ENCODE data around the gene A4GALT.

DNA sequence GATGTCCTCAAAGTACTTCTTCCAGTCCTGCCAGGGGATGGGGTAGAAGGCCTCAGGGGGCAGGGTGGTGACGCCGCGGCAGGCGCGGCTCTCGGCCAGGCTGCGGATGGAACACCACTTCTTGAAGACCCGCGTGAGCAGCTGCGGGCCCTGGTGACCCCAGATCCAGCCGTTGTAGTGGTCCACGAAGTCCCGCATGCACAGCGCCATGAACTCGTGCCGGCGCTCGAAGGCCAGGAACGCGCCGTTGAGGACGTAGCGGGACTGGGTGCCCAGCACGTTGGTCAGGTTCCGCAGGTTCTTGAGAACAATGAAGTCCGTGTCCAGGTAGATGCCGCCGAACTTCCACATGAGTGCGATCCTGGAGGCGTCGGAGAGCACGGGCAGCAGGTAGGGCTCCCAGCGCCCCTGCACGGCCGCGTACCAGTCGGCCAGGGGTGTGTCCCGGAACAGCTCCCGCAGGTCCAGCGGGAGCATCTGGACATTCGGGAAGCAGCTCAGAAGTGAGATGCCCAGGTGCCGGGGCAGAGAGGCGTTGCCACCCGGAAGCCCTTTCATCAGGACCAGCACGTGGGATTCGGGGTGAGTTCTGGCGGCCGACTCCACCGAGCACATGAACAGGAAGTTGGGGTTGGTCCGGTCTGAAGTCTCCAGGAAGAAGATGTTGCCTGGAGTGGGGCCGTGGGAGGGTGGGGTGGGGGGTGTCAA is 27.5 kb downstream of the A4GALT start:
- TF ChIP-seq, protein P1, sequence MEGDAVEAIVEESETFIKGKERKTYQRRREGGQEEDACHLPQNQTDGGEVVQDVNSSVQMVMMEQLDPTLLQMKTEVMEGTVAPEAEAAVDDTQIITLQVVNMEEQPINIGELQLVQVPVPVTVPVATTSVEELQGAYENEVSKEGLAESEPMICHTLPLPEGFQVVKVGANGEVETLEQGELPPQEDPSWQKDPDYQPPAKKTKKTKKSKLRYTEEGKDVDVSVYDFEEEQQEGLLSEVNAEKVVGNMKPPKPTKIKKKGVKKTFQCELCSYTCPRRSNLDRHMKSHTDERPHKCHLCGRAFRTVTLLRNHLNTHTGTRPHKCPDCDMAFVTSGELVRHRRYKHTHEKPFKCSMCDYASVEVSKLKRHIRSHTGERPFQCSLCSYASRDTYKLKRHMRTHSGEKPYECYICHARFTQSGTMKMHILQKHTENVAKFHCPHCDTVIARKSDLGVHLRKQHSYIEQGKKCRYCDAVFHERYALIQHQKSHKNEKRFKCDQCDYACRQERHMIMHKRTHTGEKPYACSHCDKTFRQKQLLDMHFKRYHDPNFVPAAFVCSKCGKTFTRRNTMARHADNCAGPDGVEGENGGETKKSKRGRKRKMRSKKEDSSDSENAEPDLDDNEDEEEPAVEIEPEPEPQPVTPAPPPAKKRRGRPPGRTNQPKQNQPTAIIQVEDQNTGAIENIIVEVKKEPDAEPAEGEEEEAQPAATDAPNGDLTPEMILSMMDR (IDR thresholded peaks at IDR 0.05): no peak
- TF ChIP-seq POLR2A (IDR thresholded peaks at IDR 0.05) (no peak), EP300 (IDR thresholded peaks at IDR 0.05) (no peak)
